ENCODE data around the gene FAM24A.
"Not testable (repeated sequence)": the region's sequence is repeated elsewhere in the genome, so short reads cannot be mapped to it uniquely, and the experiment has no call there.

FAM24A gene

DNA sequence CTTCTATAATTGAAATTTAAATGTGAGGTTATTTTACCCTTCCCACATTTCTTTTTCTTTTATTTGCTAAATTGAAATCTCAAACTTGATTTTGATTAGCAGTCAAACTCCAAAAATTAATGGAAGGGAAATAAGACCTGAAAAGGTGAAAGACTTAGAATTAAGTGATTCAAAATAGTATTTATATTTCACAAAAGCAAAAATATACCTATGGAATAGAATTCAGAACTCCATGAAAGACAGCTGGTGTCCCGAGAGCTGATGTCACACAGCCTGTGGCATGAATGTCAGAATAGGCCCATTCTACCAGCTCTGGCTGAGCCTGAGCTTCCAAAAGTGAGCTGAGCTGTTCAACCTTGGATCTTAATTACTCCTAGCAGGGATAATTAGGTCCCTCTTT is at the start of gene FAM24A:
Gene FAM24A (plus strand): TSS at position 301 of the 400 bp plus-strand sequence. CDS start 1,025 bp downstream, outside the sequence.
- no peak for DNase-seq

DNA sequence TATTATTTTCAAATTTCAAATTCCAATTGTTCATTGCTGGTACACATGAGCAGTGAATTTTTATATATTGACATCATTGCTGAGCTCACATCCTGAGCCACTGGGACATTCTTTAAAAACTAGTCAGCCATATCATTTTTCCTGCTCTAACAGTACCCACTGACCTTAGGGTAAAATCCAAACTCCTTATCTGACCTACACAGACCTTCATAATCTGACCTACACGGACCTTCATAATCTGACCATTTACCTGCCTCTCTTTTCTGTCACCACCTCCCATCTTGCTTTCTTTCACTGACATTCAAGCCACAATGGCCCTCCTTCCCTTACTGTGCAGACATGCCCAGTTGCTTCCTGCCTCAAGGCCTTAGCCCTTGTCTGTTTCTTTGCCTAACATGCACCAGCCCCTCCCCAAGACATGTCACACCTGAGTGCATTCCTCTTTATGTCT is 48.7 kb upstream of the FAM24A start:
- DNase-seq, result no peak

DNA sequence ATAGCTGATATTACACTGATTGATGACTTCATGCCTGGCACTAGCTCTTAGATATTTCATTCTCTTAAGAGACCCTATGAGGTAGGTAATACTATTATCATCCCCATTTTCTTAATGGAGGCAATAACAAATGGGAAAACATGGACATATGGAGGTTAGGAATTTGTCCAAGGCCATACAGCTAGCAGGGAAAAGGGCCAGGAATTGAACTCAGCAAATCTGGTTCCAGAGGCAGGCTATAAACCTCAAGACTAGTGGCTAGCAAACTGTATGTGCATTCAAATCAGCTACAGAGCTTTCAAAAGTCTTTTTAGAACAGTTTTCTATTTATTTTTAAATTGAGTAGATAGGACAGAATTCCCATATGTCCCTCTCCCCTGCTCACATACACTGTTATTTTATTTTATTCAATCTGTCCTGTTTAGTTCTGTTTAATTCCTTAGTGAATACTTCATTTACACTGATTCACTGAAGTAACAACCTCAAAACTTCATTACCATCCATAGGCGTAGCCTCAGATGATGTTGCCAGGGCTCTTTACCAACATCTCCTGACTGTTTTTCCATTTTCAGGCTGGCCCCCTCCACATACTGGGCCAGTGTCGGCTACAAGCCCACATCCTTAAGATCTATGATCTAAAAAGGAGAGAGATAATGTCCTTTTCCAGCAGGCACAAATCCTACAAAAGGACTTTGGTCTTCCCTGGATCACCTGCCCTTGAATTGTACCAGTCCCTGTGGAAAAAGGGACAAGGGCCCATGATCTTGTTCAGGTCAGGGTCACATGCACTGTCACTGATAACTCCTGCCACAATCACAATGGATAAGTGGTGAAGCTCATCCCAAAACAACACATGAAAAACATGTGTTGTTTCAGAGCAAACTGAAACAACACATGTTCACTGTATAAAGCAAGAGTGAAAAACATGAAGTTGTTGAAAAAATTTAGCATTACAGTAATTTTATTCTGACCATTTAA is 46.9 kb upstream of the FAM24A start:
- DNase-seq, result no peak

DNA sequence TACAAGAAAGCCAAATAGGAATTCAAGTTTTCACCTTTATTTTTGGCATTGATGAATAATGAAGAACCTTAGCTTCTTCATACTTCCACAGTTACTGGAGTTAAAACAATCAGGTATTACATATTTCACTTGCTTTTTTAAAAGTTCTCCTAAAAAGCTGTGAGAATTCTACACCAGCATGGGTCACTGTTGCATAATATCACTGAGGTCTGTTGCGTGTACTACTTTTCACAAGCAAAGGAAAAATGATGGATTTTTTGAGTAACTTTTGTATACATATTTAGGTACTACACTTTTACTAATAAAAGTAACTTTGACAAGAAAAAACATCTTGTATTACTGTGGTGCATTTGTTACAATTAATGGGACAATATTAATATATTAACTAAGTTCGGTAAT is 46.2 kb upstream of the FAM24A start:
- no peak for DNase-seq

DNA sequence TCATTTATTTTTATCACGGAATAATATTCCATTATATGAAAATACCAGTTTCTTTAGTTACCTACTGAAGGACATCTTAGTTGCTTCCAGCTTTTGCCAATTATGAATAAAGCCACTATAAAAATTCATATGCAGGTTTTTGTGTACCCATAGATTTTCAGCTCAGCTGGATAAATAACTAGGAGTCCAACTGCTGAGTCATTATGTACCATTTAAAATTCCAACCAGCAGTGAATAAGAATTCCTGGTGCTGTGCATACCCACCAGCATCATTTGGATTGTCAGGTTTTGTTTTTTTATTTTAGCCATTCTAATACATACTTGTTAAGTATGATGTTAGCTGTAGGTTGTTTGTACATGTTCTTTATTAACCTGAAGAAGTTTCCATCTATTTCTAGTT is 45.5 kb upstream of the FAM24A start:
- DNase-seq, result no peak

GRCh38 chr10:122866757-122867482 is 43.5 kb upstream of the FAM24A start:
- DNase-seq, result not testable (repeated sequence)

DNA sequence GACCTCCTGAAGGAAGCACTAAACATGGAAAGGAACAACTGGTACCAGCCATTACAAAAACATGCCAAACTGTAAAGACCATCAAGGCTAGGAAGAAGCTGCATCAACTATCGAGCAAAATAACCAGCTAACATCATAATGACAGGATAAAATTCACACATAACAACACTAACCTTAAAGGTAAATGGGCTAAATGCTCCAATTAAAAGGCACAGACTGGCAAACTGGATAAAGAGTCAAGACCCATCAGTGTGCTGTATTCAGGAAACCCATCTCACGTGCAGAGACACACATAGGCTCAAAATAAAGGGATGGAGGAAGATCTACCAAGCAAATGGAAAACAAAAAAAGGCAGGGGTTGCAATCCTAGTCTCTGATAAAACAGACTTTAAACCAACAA is 41.6 kb upstream of the FAM24A start:
- not testable (repeated sequence) for DNase-seq

GRCh38 chr10:122871947-122872346 is 38.5 kb upstream of the FAM24A start:
- not testable (repeated sequence) for DNase-seq

- DNase-seq, result no peak
Measured at GRCh38 chr10:122875843-122876466, 34.5 kb upstream of the FAM24A start.

DNA sequence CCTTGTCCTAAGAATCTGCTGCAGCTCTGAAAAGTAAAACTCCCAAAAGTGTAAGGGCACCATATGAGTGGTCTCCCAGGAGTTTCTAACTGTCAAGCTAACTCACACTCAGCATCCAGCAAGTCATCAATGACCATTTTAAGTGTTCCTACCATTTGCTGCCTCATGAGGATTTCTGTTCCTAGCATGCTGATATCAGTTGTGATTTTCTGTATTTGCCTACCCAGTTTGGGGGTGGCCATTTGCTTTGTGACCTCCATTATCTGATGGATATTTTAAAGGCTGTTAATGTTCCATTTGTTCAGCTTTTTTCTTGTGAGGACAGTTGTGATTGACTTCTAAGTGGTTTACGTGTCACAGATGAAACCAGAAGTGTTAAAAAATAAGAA is 33.9 kb upstream of the FAM24A start:
- no peak for DNase-seq

DNA sequence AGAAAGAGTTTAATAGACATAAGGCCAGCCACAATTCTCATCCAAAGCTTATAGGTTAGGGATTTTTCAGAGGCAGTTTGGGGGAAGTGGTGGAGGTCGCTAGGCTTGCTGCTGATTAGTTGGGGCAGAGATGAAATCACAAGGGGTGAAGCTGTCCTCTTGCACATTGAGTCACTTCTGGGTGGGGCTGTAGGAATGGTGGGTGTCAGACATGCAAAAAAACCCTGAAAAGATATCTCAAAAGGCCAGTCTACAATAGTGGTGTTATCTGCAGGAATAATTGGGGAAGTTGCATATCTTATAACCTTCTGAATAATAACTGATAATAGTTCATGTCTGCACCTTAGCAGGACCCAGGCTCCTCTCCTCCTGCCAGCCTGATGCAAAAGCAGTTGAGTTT is 33.1 kb upstream of the FAM24A start:
- DNase-seq, result no peak

DNA sequence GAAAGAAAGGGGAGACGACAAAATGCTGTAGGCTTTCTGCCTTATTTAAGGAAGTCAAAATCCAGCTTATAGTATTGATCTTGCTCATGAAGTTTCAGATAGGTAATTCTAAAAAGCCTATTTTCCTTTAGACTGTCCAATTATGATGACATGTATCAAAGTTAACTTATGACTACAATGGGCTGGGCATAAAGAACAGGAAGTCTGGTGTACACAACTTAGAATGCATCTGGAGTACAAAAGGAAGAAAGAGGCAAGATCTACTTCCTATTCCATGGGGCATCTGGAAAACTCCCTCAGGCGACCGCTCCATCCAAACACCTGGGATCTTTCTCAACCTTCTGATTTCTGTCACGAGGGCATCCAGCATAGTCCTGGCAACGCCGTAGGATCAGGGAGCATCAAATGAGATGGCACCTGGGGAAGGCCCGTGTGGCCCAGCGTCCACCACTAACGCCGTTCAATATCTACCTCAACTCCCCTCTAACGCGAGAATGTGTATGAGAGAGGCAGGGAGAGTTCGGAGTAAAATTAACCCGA is 31.5 kb upstream of the FAM24A start:
- no peak for DNase-seq

DNA sequence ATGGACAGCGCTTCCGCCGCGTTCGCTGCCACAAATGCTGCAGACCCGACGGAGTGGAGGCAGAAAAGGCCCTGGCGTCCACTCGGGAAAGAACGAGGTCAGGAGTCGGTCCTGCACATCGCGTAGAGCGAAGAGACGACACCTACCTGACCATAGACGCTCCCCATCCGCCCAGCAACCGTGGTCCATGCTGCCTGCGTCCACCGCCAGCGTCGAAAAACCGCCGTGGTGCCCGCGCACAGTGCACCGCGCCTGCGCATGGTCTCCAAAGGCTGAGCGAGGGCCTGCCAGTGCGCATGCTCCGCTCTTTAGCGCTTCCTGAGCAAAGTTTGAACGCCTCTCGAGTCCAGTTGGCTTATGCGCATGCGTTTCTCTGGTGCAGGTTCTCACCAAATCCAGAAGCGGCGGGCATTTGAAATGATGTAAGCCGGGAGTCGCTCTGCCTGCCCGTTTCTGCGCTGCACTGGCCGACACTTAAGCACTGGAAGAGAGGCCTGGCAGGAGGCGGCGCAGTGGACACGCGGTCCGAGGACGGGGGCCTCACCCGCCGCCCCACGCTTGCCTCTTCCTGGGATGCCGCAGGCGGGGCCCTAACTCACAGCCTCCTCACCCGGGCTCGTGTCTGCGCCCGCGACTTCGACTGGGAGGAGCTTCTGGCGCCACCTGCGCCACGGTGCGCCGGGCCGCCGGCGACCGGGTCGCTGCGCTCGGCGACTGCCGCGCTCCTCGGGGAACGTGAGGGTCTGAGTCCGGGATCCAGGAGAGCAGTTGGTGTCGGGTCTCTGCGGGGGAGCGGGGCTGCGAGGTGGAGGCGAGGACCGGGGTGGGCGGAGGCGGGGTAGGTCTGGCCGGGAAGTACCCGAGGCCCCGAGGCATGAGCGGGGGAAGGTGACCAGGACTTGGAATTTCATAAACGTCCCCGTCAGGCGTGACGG is 30.8 kb upstream of the FAM24A start, which contains the start of gene FAM24B:
Gene FAM24B (minus strand): TSS at position 243 of the 935 bp plus-strand sequence. CDS start 29,066 bp downstream, outside the sequence.
- DNase-seq, result peak; percentile 90

DNA sequence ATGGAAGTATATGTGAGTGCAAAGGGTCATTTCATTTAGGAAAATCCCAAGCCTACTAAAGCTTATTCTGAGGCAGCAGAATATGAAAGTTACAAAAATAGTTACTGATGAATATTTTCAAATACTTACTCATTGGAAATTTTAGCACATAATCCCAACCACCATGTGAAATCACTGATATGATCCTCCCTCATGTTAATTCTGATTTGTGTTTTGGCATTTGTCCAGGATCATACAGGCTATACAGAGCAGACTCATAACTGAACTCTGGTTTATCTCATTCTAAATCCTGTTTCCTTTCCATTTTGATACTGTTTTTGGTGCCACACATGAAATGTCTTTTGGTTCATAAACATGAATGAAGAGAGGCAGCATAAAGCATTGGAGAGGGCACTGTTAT is 27.6 kb upstream of the FAM24A start:
- no peak for DNase-seq

DNA sequence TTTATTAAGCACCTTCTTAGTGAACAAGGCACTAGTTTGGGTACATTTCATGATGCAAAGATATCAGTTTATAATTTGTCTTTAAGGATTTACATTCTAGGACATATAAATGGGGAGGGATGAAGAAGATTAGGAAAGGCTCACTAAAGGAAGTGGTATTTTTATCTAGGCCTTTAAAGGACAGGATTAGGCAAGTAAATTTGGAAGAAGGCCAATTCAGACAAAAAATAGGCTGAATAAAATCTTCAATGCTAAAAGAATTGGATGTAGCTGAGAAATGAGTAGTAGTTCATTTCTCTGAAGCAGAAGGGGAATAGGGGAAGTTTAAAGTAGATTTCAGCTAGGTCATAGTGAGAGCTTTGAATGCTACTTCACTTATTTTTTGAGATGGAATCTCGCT is 26.2 kb upstream of the FAM24A start:
- no peak for DNase-seq

DNA sequence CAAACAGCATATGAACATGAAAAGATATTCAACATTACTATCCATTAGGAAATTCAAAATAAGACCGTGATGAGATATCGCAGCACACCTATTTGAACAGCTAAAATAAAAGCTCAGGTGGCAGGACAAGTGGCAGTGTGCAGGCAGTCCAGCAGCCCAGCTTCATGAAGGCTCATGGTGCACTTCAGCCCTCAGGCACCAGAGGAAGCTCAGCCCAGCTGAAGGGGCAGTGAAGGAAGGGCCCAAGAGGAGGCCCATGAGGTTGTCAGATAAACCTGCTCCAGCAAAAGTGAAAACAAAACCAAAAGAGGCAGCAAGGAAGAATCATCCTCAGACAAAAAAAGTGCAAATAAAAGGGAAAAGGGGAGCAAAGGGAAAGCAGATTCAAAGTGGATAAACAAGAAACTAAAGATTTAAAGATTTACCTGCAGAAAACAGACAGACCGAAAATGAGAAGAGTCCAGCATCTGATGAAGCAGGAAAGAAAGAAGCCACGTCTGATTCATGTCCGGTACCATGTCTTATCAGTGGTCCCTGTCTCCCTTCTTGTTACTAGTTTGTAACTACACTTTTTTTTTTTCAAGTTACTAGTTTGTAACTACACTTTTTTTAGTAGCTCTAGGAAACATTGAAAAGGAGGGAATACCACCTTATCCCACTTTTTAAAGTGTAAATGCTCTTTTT is 16.0 kb upstream of the FAM24A start:
- no peak for DNase-seq

GRCh38 chr10:122903861-122904260 is 6.5 kb upstream of the FAM24A start:
- DNase-seq, result not testable (repeated sequence)

DNA sequence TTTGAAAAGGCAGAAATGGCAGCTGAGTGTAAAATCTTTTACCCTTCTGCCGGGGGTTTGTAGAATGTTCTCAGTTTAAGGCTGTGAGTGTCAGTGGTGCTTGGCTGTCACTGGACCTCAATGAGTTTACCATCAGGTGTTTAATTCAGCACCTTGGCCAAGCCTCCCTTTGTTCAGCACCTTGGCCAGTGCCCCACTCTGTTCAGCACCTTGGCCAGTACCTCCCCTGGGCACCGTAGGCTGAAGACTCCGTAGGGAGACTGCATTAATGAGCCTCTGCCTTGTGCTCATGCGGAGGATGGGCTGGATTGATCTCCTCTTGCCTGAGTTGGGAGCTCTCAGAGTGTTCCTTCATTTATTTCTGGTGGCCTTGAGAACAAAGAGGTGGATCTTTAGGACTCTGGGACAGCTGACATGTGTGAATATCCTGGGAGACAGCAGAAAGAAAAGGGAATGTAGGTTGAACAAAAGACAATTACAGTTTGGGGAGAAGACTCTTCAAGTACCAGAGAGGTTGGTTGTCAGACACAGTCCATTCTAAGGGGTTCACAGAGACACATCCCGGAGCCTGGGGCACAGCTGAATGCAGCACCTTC is 1.6 kb downstream of the FAM24A start:
- DNase-seq, result no peak

DNA sequence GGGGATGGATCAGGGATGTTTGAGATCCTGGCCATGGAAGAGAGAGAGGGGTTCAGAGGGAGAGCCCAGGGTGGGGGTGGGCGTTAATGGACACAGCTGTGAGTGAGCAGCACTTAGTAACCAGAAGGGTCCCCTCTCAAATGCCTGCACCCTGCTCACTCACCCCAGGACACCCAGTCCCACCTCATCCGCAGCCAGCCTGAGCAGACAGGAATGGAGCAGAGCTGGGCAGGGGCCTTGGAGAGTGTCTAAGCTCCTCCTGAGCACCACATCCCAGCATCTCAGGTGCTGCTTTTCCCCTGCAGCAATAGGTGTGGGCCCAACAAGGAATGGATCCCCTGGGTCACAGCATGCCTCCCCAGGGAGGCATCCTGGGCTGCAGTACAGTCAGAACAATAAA is 5.3 kb downstream of the FAM24A start:
- no peak for DNase-seq

GRCh38 chr10:122930140-122930539 is 19.7 kb downstream of the FAM24A start:
- DNase-seq, result no peak

All from NK-92 treated with Interleukin-12 subunit alpha and Interleukin-12 subunit beta, amount 100 ng/mL, for 24 hours (cell line).